ENCODE data around the gene C16orf95.

GRCh38 chr16:87351320-87351698 is 34.1 kb upstream of the C16orf95 start:
- no peak for TF ChIP-seq ZNF274 (IDR thresholded peaks at IDR 0.05; ENCODE audit: low read depth, low read length)
- TF ChIP-seq SUZ12 (IDR thresholded peaks at IDR 0.05; ENCODE audit: extremely low read depth, insufficient read depth, insufficient read length): no peak
- no peak for TF ChIP-seq YY1 (IDR thresholded peaks at IDR 0.05; ENCODE audit: insufficient read depth, insufficient read length)

All from NT2/D1 (cell line).